Tongue (tissue), 2 donors: ENCODE measurements around the gene PTRHD1. TPM values are rescaled to one million over a fixed set of nuclear protein-coding genes. Genes with fewer than 3 reads are reported as not detected.
A peak's percentile ranks its signal among the peaks of the same experiment; 100 is the strongest.
"Not testable (repeated sequence)": the region's sequence is repeated elsewhere in the genome, so short reads cannot be mapped to it uniquely, and the experiment has no call there.

Experiments used
- DNase-seq: peaks from one replicate; pipeline ENCODE4 v3.0.0-alpha.2; 2015
- total RNA-seq: library from RNA; depleted of rRNA; stranded (reverse); fragments of >200 nt; gene quantifications from one replicate; pipeline ENCODE4 v1.2.3, GENCODE V29; 2014

Gene PTRHD1, protein sequence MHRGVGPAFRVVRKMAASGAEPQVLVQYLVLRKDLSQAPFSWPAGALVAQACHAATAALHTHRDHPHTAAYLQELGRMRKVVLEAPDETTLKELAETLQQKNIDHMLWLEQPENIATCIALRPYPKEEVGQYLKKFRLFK
- 55.8 TPM for total RNA-seq

DNA sequence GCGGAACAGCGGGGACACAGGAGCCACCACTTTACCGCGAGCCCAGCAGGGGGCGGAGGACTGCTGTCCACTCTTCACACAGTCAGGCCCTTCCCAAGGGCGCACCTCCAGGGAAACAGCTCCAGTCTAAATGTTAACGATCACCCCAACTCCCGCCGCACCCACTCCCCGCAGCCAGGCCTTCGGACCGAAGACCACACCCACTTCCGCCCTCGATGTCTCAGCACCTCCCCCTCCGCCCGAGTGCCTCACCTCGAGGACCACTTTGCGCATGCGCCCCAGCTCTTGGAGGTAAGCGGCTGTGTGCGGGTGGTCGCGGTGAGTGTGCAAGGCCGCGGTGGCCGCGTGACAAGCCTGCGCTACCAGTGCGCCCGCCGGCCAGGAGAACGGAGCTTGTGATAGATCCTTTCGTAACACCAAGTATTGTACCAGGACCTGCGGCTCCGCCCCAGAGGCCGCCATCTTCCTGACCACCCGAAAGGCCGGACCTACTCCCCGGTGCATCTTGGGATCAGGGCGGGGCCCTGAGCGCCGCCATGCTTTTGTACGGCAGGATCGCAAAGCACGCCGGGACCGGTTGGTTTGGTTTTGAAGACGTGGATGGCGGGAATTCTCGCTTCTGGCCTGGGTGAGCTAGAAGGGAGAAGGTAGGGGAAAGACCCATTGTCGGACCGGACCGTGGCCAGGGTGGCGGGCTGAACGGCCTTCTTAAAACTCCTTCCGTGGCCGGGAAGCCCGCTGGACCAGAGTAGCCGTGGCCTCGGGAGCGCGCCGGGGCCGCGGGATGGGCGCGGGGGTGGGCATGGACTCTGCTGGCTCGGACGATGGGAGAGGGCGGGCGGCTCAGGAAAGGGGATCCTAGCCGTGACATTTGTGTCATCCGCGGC lies at the start of gene PTRHD1, which contains the start of gene CENPO:
PTRHD1 (minus strand) TSS at position 518 of the 887 bp plus-strand sequence; CDS start at position 504, 14 bp downstream.
CENPO (plus strand) TSS at position 552 of the 887 bp plus-strand sequence. CDS start 495 bp downstream, outside the sequence.
- peak; percentile 99 for DNase-seq

DNA sequence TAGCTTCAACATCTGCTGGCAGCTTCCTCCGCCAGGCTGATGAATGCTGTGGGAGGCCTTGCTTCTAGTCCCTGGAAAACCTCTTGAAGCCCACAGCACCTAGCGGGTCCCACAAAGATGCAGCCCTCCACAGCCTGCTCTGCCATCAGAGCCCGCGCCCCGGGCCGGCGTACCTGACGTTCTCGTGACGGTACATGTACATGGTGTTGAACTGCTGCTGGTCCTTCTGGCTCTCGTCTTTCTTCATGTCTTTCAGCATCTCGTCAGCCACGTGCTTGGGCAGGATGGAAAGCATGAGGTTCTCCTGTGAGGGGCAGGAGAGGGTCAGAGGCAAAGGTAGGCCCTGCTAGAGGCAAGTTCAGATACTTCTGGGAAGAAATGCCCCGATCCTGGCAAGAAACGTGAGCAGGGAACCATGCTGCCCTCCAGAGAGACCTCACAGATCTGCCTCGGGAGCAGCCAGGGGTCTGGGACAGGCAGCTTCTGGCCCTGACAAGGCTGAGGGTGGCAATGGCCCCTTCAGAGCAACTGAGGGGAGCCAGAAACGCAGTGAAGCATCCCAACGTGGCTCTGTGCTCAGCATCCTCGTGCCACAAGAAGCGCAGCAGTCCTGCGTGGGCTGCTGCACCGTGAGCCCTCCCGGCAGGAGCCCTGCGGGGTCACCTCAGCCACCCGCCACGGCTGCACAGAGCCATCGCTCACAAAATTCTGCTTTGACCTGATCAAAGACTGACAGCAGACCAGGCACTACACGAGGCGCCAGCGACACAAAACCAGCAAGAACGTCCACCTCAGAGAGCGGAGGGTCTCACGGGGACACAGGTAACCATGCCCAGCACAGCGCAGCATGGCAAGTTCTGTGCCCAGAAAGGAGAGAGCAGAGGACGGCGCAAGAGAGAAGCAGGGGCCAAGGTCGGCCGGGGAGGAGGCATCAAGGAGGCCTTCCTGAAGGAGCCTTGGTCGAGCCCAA lies 49.2 kb upstream of the PTRHD1 start:
- no peak for DNase-seq

DNA sequence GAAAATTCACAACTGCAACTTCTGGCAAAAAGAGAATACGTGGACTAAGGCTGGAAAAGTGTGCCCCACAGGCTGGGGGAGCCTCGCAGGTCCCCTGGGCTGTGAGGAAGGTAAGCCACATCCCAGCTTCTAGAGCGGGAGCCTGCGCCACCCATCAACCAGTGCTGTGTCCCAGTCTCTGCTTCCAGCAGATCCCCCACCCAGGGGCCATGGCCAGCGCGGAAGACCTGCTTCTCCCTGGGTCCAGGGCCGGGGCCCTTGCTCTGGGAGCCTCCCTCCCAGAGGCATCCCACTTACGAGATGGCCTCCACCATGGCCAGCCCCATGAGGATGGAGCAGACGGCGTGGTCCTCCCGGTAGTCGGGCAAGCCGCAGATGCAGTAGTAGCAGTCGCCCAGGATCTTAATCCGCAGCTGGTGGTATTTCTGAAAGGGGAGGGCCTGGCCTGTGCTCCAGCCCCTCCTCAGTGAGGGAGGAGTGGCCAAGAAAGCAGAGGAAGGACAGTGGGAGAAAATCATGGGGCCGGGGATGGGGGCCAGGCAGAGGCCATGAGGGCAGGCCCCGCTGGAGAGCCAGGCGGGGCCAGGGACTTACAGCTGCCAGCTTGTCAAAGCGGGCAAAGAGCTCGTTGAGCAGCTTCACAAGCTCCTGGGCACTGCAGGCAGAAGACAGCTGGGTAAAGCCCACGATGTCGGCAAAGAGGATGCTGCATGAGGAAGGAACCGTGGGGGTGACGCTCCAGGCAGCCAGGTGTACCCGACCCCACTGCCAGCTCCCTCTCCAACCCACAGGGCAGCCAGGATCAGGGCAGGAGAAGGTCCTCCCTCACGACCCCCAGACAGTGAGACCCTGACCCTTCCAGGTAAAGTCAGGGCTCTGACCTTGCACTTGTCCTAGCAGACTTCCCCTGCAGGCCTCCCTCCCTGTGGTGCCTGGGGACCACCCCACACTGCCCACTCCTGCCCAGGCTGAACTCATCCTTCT lies 48.1 kb upstream of the PTRHD1 start:
- peak; percentile 68 for DNase-seq

DNA sequence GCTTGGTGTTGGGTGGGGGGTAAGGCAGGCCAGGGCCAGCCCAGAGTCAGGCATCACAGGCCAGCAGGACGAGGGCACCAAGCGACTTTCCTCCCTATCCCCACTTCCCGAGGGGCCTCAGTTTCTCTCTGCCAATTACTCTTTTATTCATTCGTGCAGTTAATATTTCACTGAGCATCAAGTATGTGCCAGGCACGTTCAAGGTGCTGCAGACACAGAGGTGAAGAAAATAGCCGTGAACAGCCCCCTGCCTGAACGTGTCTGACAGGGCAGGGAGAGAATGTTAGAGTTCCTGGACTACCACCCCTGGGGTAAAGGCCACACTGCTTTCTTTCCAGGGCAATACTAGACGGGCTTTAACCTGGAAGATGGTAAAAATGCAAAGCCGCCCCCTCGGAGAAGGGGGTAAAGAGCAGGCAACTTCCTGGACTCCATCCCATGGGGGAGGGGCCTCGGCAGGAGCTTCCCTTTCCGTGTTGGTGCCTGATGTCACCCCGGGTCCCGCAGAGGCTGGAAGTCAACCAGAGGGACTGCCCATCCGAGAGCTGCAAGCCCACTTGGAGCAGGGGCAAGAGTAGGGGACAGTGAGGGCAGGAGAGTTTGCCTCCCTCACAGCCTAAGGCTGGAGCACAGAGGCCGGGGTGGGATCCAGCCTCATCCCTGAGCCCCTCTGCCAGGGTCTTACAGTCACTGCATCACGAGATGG lies 47.1 kb upstream of the PTRHD1 start:
- DNase-seq = no peak

- DNase-seq = no peak
Measured at GRCh38 chr2:24839729-24840128, 46.5 kb upstream of the PTRHD1 start.

DNA sequence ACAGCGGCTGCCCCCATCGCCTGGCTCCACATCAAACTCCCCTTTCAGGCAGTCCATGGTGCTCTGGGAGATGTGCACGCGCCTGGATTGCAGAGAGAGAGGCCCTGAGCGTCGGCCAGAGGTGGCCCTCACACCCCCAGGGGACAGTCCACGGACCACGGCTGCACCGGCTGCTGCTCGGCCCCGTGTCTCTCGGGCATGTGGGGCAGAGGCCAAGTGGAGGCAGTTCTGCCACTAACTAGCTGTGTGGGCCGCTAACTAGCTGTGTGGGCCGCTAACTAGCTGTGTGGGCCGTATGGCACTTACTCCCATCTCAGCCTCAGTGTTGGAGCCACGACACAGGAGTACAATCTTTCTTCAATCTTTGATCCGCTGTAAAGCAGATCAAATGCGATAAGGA lies 45.4 kb upstream of the PTRHD1 start:
- DNase-seq = no peak

GRCh38 chr2:24837996-24838513 lies 44.9 kb upstream of the PTRHD1 start:
- DNase-seq = no peak

GRCh38 chr2:24836706-24837105 lies 43.5 kb upstream of the PTRHD1 start:
- no peak for DNase-seq

DNA sequence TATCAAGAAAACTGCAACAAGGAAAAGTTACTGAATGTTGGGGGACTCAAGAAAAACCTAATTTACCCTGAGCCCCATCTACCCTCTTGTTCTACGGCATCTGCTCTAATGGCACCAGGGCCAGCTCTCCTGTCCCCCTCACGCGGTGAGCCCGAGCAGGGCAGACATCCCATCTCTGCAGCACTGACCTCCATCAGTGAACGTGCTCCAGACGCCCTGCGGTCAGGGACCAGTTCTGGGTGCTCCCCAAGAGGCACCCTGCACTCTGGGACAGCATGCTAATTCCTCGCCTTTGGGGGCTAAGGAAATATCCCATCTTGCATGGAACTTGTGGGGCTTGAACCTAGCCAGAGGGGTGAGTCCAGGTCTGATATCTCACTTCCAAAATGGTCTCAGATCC lies 43.0 kb upstream of the PTRHD1 start:
- DNase-seq = no peak

DNA sequence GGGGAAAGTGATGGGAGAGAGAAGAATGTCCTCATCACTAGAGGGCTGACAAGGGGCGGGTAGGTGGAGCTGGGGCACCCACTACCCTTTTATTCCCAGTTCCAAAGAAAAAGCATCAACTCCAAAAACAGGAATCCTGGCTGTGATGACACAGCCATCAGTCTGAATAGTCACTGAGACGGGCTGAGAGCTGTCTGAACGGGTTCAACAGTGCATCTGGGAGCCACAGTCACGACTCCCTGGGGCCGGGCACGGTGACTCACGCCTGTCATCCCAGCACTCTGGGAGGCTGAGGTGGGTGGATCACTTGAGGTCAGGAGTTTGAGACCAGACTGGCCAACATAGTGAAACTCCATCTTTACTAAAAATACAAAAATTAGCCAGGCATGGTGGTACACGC lies 42.2 kb upstream of the PTRHD1 start:
- DNase-seq = not testable (repeated sequence)

DNA sequence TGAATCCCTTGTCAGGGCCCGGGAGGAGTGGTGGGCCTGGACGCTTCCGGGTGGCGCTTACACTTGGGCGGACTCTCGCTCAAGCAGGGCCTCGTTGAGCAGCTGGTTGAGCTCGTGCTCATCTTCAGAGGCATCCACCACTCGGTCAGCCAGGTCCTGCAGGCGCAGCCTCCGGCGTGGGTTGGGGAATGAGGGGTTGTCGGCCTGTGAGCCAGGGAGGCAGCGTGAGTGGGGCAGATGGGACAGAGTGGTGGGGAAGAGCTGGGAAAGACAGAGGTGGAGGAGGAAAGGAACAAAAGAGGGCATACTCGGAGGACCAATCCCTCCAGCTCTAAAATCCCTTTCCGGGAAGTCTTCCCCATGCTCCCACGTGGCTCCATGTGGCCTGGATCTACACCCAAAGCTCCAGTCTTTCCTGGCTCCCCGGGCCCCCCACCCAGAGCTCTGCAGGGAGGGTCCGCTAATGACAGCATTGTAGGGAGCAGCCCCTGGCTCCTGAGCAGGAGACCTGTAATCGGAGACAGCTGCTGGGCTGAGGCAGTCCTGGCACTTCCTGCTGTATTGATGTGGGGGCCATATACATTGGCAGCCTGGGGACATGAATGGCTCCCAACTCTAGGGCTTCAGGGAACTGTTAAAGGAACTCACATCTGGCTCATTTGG lies 41.7 kb upstream of the PTRHD1 start:
- no peak for DNase-seq

GRCh38 chr2:24833821-24834732 lies 40.9 kb upstream of the PTRHD1 start:
- no peak for DNase-seq

DNA sequence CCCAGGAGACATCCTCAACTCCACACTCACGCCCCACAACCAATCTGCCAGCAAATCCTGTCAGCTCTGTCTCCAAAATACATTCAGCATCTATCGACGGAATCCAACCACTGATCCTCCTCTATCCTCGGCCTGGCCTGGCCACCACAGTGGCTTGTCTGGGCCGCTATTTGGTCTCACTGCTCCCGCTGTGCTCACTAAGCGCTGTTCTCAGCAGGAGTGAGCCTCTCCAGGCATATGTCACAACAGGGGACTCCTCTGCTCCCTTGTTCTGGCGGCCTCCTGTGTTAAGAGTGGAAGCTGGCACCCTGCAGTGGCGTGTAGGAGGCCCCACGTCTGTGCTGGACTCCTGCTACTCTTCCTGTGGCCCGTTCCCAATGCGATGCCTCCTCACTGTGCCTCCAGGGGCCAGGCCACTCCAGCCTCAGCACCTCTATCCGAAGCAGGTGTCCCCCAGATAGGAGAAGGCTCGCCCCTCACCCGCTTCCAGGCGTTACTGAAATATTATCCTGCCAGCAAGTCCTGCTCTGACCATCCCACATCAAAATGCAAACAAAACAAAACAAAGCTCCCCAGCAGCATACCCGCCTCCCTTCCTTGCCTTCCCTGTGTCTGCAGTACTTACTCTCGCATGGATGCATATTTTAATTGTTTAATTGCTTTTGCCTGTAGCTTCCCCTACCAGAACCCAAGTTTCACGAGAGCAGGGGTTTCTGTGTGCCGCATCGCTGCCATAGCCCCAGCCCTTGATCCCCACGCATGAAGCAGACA lies 39.9 kb upstream of the PTRHD1 start:
- no peak for DNase-seq

GRCh38 chr2:24832521-24832920 lies 39.3 kb upstream of the PTRHD1 start:
- DNase-seq = peak; percentile 54

DNA sequence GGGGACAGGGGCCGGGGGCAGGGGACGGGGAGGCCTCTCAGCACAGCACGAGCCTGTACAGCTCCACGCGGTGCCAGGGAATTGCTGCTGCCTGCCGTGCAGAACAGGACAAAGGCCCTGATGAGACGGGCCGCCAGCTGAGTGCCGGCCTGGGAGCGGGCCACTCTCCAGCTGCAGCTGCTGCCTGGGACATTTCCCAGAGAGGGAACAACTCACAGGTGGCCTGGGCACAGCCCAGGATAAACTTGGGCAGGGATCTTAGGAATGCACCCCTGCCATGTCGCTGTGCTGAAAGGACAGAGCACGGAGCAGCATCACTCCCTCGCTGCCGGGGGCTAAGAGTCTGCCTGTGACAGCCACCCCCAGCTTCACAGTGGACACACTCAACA lies 38.9 kb upstream of the PTRHD1 start:
- DNase-seq = peak; percentile 91

GRCh38 chr2:24831221-24832072 lies 38.3 kb upstream of the PTRHD1 start:
- no peak for DNase-seq

GRCh38 chr2:24830786-24831185 lies 37.6 kb upstream of the PTRHD1 start:
- DNase-seq = no peak
